Measurements from ENCODE around the gene TPM1. TPM values are rescaled to one million over a fixed set of nuclear protein-coding genes. Genes with fewer than 3 reads are reported as not detected.

The TPM1 gene
- total RNA-seq, 3 donors from 2014 or later, result 333 to 609 (median 575) TPM

GRCh38 chr15:63073497-63074172 is 31.1 kb downstream of the TPM1 start:
- no peak for DNase-seq (ENCODE audit: low spot score in 2 of 2)

GRCh38 chr15:63075015-63075983 is 32.8 kb downstream of the TPM1 start:
- no peaks in the 10 kb centered on the region for H3K4me1 ChIP-seq
- no peak for DNase-seq (ENCODE audit: low spot score in 2 of 2)
- no peak overlapping the region for H3K27ac ChIP-seq
- H3K9me3 ChIP-seq, result no peaks in the 10 kb centered on the region
- intact Hi-C loops (cut with DNase I; ENCODE audit: low total_unique reads), result no loop called here
- no peaks in the 10 kb centered on the region for H3K36me3 ChIP-seq
- no peak overlapping the region for H3K4me3 ChIP-seq
- no peaks in the 10 kb centered on the region for H3K27me3 ChIP-seq
- TF ChIP-seq POLR2A (IDR thresholded peaks at IDR 0.05), result no peak
- TF ChIP-seq CTCF (IDR thresholded peaks at IDR 0.05), result no peak
- TF ChIP-seq POLR2AphosphoS5 (IDR thresholded peaks at IDR 0.05), result no peak

More at GRCh38 chr15:63073497-63074172, 31.1 kb downstream of the TPM1 start:
- no peaks in the 10 kb centered on the region for H3K9me3 ChIP-seq
- H3K4me3 ChIP-seq, result no peak overlapping the region
- intact Hi-C loops (cut with DNase I; ENCODE audit: low total_unique reads), result no loop called here
- no peaks in the 10 kb centered on the region for H3K4me1 ChIP-seq
- TF ChIP-seq POLR2AphosphoS5 (IDR thresholded peaks at IDR 0.05) (no peak), POLR2A (IDR thresholded peaks at IDR 0.05) (no peak), CTCF (IDR thresholded peaks at IDR 0.05) (no peak)
- no peaks in the 10 kb centered on the region for H3K36me3 ChIP-seq
- no peaks in the 10 kb centered on the region for H3K27me3 ChIP-seq
- no peak overlapping the region for H3K27ac ChIP-seq

DNA sequence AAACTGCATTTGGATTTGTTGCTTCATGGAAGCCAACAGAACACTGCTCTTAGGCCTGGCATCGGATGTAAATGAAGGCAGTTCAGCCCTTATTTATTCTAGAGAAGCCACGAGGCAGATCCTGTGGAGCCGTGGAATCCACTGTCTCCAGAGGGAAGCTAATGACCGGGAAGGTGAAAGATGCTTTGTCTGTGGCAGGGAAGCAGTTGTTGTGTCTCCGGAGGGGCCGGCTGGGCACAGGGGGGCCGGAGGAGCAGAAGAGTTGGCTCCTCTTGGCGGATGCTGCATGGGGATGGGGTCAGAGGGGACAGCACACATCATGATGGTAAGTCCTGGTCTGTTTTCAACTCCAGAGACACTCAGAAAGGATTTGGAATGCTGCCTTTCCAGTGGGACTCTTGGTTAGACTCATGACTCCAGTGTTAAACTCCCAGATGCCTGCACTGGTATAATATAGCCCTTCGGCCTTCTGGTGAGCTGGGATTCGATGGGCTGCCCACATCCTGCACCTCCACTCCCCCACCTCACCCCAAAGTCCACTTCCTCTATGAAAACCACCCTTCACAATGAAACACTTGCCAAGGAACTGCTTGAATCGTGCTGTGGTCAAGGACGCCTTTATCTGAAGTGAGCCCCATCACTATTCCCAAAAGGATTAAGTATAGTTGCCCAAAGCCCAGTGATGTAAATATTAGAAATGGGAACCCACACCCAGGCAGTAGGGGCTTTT is 33.6 kb downstream of the TPM1 start:
- intact Hi-C loops (cut with DNase I; ENCODE audit: low total_unique reads), result no loop called here
- Histone ChIP-seq H3K4me3 (no peak overlapping the region), H3K4me1 (no peaks in the 10 kb centered on the region), H3K9me3 (no peaks in the 10 kb centered on the region), H3K36me3 (no peaks in the 10 kb centered on the region), H3K27ac (no peak overlapping the region), H3K27me3 (no peaks in the 10 kb centered on the region)
- no peak for TF ChIP-seq POLR2AphosphoS5 (IDR thresholded peaks at IDR 0.05)
- TF ChIP-seq CTCF (IDR thresholded peaks at IDR 0.05), result no peak
- no peak for TF ChIP-seq POLR2A (IDR thresholded peaks at IDR 0.05)
- no peak for DNase-seq (ENCODE audit: low spot score in 2 of 2)

GRCh38 chr15:63076714-63077046 is 34.1 kb downstream of the TPM1 start:
- Histone ChIP-seq H3K27ac (no peak overlapping the region), H3K4me3 (no peak overlapping the region), H3K27me3 (no peaks in the 10 kb centered on the region), H3K9me3 (no peaks in the 10 kb centered on the region), H3K36me3 (no peaks in the 10 kb centered on the region), H3K4me1 (no peaks in the 10 kb centered on the region)
- intact Hi-C loops (cut with DNase I; ENCODE audit: low total_unique reads), result no loop called here
- DNase-seq (ENCODE audit: low spot score in 2 of 2), result no peak
- TF ChIP-seq POLR2A (IDR thresholded peaks at IDR 0.05) (no peak), POLR2AphosphoS5 (IDR thresholded peaks at IDR 0.05) (no peak), CTCF (IDR thresholded peaks at IDR 0.05) (no peak)

Measured in breast epithelium (tissue), 4 donors.